Caco-2 (cell line): Measurements from ENCODE around the gene PDCD1. TPM values are rescaled to one million over a fixed set of nuclear protein-coding genes. Genes with fewer than 3 reads are reported as not detected.

Source experiments
- BruUV-seq: library from RNA; stranded (reverse); fragments of 400-500 nt; replicated peaks from 2 replicates; lab custom pipeline; 2021; lab: Mats Ljungman, UMichigan
- CTCF ChIA-PET: fragments of 300-600 bp; sonication (Branson Sonifier 250); formaldehyde crosslinking; loops from one replicate; lab custom pipeline; 2022; ENCODE audit warnings: antibody characterized with exemption; lab: Charles Lee
- POLR2A ChIA-PET: fragments of 300-600 bp; sonication (Branson Sonifier 250); formaldehyde crosslinking; loops from one replicate; lab custom pipeline; 2022; ENCODE audit warnings: antibody characterized with exemption; lab: Charles Lee
- DNase-seq, 2 experiments: peaks; one replicate each; pipeline versions ENCODE4 v3.0.0 to v3.0.0-alpha.2; 2020 to 2022
- H3K27me3 ChIP-seq: replicated peaks from 2 replicates; pipeline ENCODE4 v1.6.0; 2011; ENCODE audit warnings: low read length; ENCODE audit not compliant: control insufficient read depth, insufficient read depth
- H3K36me3 ChIP-seq: 2 replicates; pipeline ENCODE4 v1.5.1; 2011; ENCODE audit warnings: low read length; ENCODE audit not compliant: control insufficient read depth, insufficient read depth
- H3K4me1 ChIP-seq: fragments of 250-450 bp; sonication (Bioruptor Pico); 2 replicates; pipeline ENCODE4 v1.5.1; 2020; ENCODE audit warnings: mild to moderate bottlenecking
- H3K4me3 ChIP-seq: 2 replicates; pipeline ENCODE4 v1.5.1; 2011; ENCODE audit warnings: low read depth, mild to moderate bottlenecking, control low read depth, low read length
- H3K9me3 ChIP-seq: fragments of 250-450 bp; sonication (Bioruptor Pico); 2 replicates; pipeline ENCODE4 v1.5.1; 2020; ENCODE audit warnings: mild to moderate bottlenecking, moderate library complexity
- H3K27ac Mint-ChIP-seq: one replicate; pipeline ENCODE4 v1.8.0; 2022; ENCODE audit warnings: mixed read lengths; ENCODE audit not compliant: unreplicated experiment
- H3K27me3 Mint-ChIP-seq: one replicate; pipeline ENCODE4 v1.8.0; 2022; ENCODE audit warnings: mixed read lengths; ENCODE audit not compliant: insufficient read depth, unreplicated experiment
- H3K36me3 Mint-ChIP-seq: one replicate; pipeline ENCODE4 v1.8.0; 2022; ENCODE audit warnings: mild to moderate bottlenecking, mixed read lengths; ENCODE audit not compliant: insufficient read depth, unreplicated experiment
- H3K4me1 Mint-ChIP-seq: one replicate; pipeline ENCODE4 v1.8.0; 2022; ENCODE audit warnings: low read depth, mixed read lengths; ENCODE audit not compliant: unreplicated experiment
- H3K4me3 Mint-ChIP-seq: one replicate; pipeline ENCODE4 v1.8.0; 2022; ENCODE audit warnings: mild to moderate bottlenecking, moderate library complexity, mixed read lengths; ENCODE audit not compliant: unreplicated experiment
- H3K9me3 Mint-ChIP-seq: one replicate; pipeline ENCODE4 v1.8.0; 2022; ENCODE audit warnings: mixed read lengths; ENCODE audit not compliant: unreplicated experiment
- CTCF ChIP-seq, 2 experiments: fragments of 200-600 bp in 1 of 2; IDR thresholded peaks; 1 replicate in 1 of 2; 2 replicates in 1 of 2; pipeline versions ENCODE4 v1.5.1 to v1.8.0; 2011 to 2022; ENCODE audit warnings: antibody characterized with exemption in 1 of 2, control low read depth in 1 of 2, inconsistent platforms in 1 of 2, low read depth in 1 of 2, low read length in 1 of 2, mild to moderate bottlenecking in 1 of 2, moderate library complexity in 1 of 2; ENCODE audit not compliant: insufficient read depth in 1 of 2, severe bottlenecking in 1 of 2, unreplicated experiment in 1 of 2
- intact Hi-C: fragments of 100-400 bp; cut with micrococcal nuclease; formaldehyde crosslinking; loops from one replicate; pipeline ENCODE4 v1.10.0; 2022; ENCODE audit not compliant: unreplicated experiment
- total RNA-seq: library from RNA; stranded (reverse); gene quantifications from 2 replicates; pipeline ENCODE4 v1.2.3, GENCODE V29; 2022

PDCD1 gene
- total RNA-seq, 1 experiment from 2014 or later: not detected

GRCh38 chr2:241891315-241891987 is 32.8 kb upstream of the PDCD1 start:
- Histone ChIP-seq H3K36me3 (no peaks in the 10 kb centered on the region), H3K4me3 (no peak overlapping the region), H3K4me1 (no peaks in the 10 kb centered on the region), H3K9me3 (no peaks in the 10 kb centered on the region), H3K27me3 (no peaks in the 10 kb centered on the region)
- H3K4me3 Mint-ChIP-seq: no peak overlapping the region
- no peak for TF ChIP-seq CTCF (IDR thresholded peaks at IDR 0.05; ENCODE audit: insufficient read depth in 1 of 2, low read depth in 1 of 2, low read length in 1 of 2, severe bottlenecking in 1 of 2, unreplicated experiment in 1 of 2)
- ChIA-PET CTCF (no interaction called here), POLR2A (no interaction called here)
- no peaks in the 10 kb centered on the region for H3K27me3 Mint-ChIP-seq
- no peaks in the 10 kb centered on the region for H3K4me1 Mint-ChIP-seq
- peaks cover 17% of the 10 kb centered on the region for H3K36me3 Mint-ChIP-seq
- intact Hi-C loops: no loop called here
- H3K9me3 Mint-ChIP-seq: peaks cover 9% of the 10 kb centered on the region
- BruUV-seq: no TSS peak
- no peak overlapping the region for H3K27ac Mint-ChIP-seq
- no peak for DNase-seq

- Mint-ChIP-seq H3K27ac (no peak overlapping the region), H3K4me3 (no peak overlapping the region), H3K4me1 (no peaks in the 10 kb centered on the region), H3K27me3 (no peaks in the 10 kb centered on the region), H3K9me3 (peaks cover 9% of the 10 kb centered on the region), H3K36me3 (peaks cover 10% of the 10 kb centered on the region)
- no peaks in the 10 kb centered on the region for H3K36me3 ChIP-seq
- H3K4me1 ChIP-seq: no peaks in the 10 kb centered on the region
- DNase-seq: no peak
- intact Hi-C loops: no loop called here
- no peaks in the 10 kb centered on the region for H3K9me3 ChIP-seq
- BruUV-seq: no TSS peak
- H3K4me3 ChIP-seq: no peak overlapping the region
- ChIA-PET POLR2A (no interaction called here), CTCF (no interaction called here)
- H3K27me3 ChIP-seq: no peaks in the 10 kb centered on the region
- no peak for TF ChIP-seq CTCF (IDR thresholded peaks at IDR 0.05; ENCODE audit: insufficient read depth in 1 of 2, low read depth in 1 of 2, low read length in 1 of 2, severe bottlenecking in 1 of 2, unreplicated experiment in 1 of 2)
These were observed 32.0 kb upstream of the PDCD1 start for GRCh38 chr2:241890524-241891235.

GRCh38 chr2:241888641-241889040 is 29.9 kb upstream of the PDCD1 start:
- Mint-ChIP-seq H3K36me3 (peaks cover 6% of the 10 kb centered on the region), H3K4me3 (no peak overlapping the region)
- no peak for DNase-seq

More at GRCh38 chr2:241888641-241889040, 29.9 kb upstream of the PDCD1 start:
- Mint-ChIP-seq H3K27ac (no peak overlapping the region), H3K4me1 (no peaks in the 10 kb centered on the region), H3K27me3 (no peaks in the 10 kb centered on the region), H3K9me3 (peaks cover 9% of the 10 kb centered on the region)
- intact Hi-C loops: no loop called here
- no TSS peak for BruUV-seq
- Histone ChIP-seq H3K9me3 (no peaks in the 10 kb centered on the region), H3K36me3 (no peaks in the 10 kb centered on the region), H3K27me3 (no peaks in the 10 kb centered on the region), H3K4me1 (no peaks in the 10 kb centered on the region), H3K4me3 (no peak overlapping the region)
- POLR2A ChIA-PET: no interaction called here
- TF ChIP-seq CTCF (IDR thresholded peaks at IDR 0.05; ENCODE audit: insufficient read depth in 1 of 2, low read depth in 1 of 2, low read length in 1 of 2, severe bottlenecking in 1 of 2, unreplicated experiment in 1 of 2): no peak
- CTCF ChIA-PET: no interaction called here
